AG10803 (cell line): ENCODE measurements around the gene FHIP1B.
A peak's percentile ranks its signal among the peaks of the same experiment; 100 is the strongest.

Source experiments
- DNase-seq: peaks from one replicate; pipeline ENCODE4 v3.0.0; 2010; ENCODE audit warnings: low read depth
- H3K4me3 ChIP-seq: 2 replicates; pipeline ENCODE4 v1.5.1; 2011; ENCODE audit warnings: mild to moderate bottlenecking, low read length, control low read depth
- CTCF ChIP-seq: conservative IDR thresholded peaks from 2 replicates; pipeline ENCODE4 v1.5.1; 2011; ENCODE audit warnings: mild to moderate bottlenecking, low read length, control low read depth, inconsistent platforms

The FHIP1B gene

GRCh38 chr11:6203327-6203726 lies 31.1 kb downstream of the FHIP1B start:
- no peak for DNase-seq
- no peak overlapping the region for H3K4me3 ChIP-seq
- TF ChIP-seq CTCF: no peak

DNA sequence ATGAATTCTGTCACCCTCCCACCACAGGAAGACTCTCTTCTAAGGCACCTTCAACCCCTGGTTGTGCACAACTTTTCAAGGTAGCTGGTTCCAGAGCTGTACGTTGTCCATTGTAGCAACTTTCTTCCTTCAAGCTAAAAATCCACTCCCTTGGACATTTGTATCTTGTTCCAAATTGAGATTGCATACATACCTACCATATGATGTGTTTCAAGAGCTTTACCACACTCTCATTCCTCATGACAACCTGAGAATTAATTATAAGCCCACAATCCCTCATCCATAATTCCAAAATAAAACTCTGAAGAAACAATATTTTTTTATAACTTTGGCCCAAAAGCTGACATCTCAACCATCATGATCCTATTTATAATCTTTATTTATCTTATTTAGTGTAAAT lies 32.4 kb downstream of the FHIP1B start:
- peak; percentile 65 for DNase-seq
- no peak overlapping the region for H3K4me3 ChIP-seq
- no peak for TF ChIP-seq CTCF

DNA sequence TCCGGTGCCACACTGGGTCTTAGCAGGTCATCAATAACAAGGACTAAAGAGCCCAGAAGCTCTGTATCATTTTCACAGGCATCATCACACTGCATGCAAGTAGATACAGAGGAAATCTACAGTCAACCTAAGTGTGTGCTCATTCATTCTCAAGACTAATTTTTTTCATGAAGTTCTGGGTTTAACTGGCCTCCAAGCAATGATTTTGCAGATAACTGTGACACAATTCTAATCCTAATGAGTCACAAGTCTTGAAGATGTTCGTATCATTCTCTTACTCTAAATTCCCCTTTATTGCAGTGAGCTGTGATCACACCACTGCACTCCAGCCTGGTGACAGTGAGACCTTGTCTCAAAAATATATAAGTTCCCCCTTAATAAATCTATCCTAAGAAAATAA lies 33.0 kb downstream of the FHIP1B start:
- TF ChIP-seq CTCF: no peak
- H3K4me3 ChIP-seq: no peak overlapping the region
- peak; percentile 57 for DNase-seq

GRCh38 chr11:6200975-6201374 lies 33.5 kb downstream of the FHIP1B start:
- peak; percentile 30 for DNase-seq
- TF ChIP-seq CTCF: no peak
- H3K4me3 ChIP-seq: no peak overlapping the region

GRCh38 chr11:6199174-6199810 lies 35.1 kb downstream of the FHIP1B start, which contains the start of gene OR52W1:
OR52W1 (plus strand) TSS chr11:6199224; CDS start chr11:6199224, 0 bp downstream.
- no peak for DNase-seq
- H3K4me3 ChIP-seq: no peak within 1 kb of the TSS
- TF ChIP-seq CTCF: no peak

DNA sequence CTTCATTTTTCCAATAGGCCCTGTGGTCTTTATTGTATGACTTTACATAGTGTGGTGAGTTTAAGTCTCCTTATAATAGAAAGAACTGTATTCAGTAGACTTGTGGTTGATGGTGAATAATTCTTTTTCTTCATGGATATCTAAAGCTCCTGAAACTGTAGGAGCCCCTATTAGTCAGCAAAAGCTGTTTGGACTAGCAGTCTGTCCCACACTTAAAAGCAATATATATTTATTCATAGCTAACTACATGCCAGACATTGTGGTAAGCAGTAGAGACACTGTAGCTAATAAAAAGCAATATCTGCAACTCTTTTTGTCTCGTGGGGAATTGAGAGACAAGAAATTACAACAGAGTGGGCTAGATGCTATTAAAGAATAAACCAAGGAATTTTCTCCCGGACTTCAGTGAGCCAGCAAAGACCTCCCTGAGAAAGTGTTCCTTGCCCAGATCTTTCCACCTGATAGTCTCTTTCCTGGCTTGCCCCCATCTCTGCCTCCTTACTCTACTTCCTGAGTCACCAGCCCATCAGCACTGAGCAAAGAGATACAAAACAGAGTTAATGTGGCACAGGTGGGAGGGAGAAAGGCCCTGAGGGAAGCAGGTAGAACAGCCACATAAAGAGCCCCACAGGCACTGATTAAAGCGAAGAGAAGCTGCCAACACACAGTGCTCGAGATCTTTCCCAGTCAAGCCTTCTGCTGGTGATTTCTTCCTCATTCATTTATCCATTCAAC lies 36.8 kb downstream of the FHIP1B start:
- no peak overlapping the region for H3K4me3 ChIP-seq
- no peak for DNase-seq
- TF ChIP-seq CTCF: no peak

GRCh38 chr11:6196396-6196795 lies 38.0 kb downstream of the FHIP1B start:
- DNase-seq: no peak
- H3K4me3 ChIP-seq: no peak overlapping the region
- TF ChIP-seq CTCF: no peak
